Trophoblast cell (in vitro differentiated cells and primary cell): Measurements from ENCODE around the gene GAGE13.
A peak's percentile ranks its signal among the peaks of the same experiment; 100 is the strongest.
"Not testable (repeated sequence)": the region's sequence is repeated elsewhere in the genome, so short reads cannot be mapped to it uniquely, and the experiment has no call there.

Experiments
- DNase-seq, 2 donors: peaks; one replicate each; pipeline ENCODE4 v3.0.0-alpha.2; 2016
- H2AFZ ChIP-seq: 2 replicates; pipeline ENCODE4 v1.6.1; 2013; ENCODE audit warnings: low read length, moderate library complexity, mild to moderate bottlenecking; ENCODE audit not compliant: insufficient read depth, poor library complexity
- H2AK5ac ChIP-seq: 2 replicates; pipeline ENCODE4 v1.6.1; 2013; ENCODE audit warnings: mild to moderate bottlenecking, low read length
- H2BK120ac ChIP-seq: 2 replicates; pipeline ENCODE4 v1.6.1; 2013; ENCODE audit warnings: low read length, mild to moderate bottlenecking, moderate library complexity; ENCODE audit not compliant: insufficient read depth, poor library complexity
- H2BK12ac ChIP-seq: 2 replicates; pipeline ENCODE4 v1.6.1; 2013; ENCODE audit warnings: mild to moderate bottlenecking, low read length, moderate library complexity
- H2BK5ac ChIP-seq: 2 replicates; pipeline ENCODE4 v1.6.1; 2013; ENCODE audit warnings: low read length, low read depth, moderate library complexity, mild to moderate bottlenecking; ENCODE audit not compliant: poor library complexity
- H3K14ac ChIP-seq: 2 replicates; pipeline ENCODE4 v1.6.1; 2013; ENCODE audit warnings: mild to moderate bottlenecking, low read length
- H3K18ac ChIP-seq: 2 replicates; pipeline ENCODE4 v1.6.1; 2013; ENCODE audit warnings: mild to moderate bottlenecking, low read length
- H3K23ac ChIP-seq: 2 replicates; pipeline ENCODE4 v1.6.1; 2013; ENCODE audit warnings: low read length
- H3K27ac ChIP-seq: 2 replicates; pipeline ENCODE4 v1.5.1; 2013; ENCODE audit warnings: low read depth, mild to moderate bottlenecking, inconsistent platforms, low read length, moderate library complexity
- H3K27me3 ChIP-seq: 2 replicates; pipeline ENCODE4 v1.6.1; 2013; ENCODE audit warnings: inconsistent platforms, mild to moderate bottlenecking, low read length, moderate library complexity; ENCODE audit not compliant: insufficient read depth
- H3K36me3 ChIP-seq, 2 experiments: 1 replicate in 1 of 2; 2 replicates in 1 of 2; pipeline ENCODE4 v1.6.1; 2013; ENCODE audit warnings: low read length in 2 of 2, mild to moderate bottlenecking in 2 of 2, moderate library complexity in 1 of 2; ENCODE audit not compliant: insufficient read depth in 2 of 2, control insufficient read depth in 1 of 2
- H3K4ac ChIP-seq: 2 replicates; pipeline ENCODE4 v1.6.1; 2013; ENCODE audit warnings: low read depth, mild to moderate bottlenecking, low read length, moderate library complexity
- H3K4me1 ChIP-seq, 2 experiments: 1 replicate in 1 of 2; 2 replicates in 1 of 2; pipeline ENCODE4 v1.6.1; 2013; ENCODE audit warnings: low read length in 2 of 2, mild to moderate bottlenecking in 2 of 2, moderate library complexity in 1 of 2; ENCODE audit not compliant: insufficient read depth in 2 of 2, control insufficient read depth in 1 of 2
- H3K4me2 ChIP-seq: 2 replicates; pipeline ENCODE4 v1.6.1; 2013; ENCODE audit warnings: inconsistent platforms, mild to moderate bottlenecking, low read length, moderate library complexity
- H3K4me3 ChIP-seq: 2 replicates; pipeline ENCODE4 v1.5.1; 2013; ENCODE audit warnings: mild to moderate bottlenecking, low read depth, low read length, inconsistent platforms
- H3K79me1 ChIP-seq: one replicate; pipeline ENCODE4 v1.6.1; 2013; ENCODE audit warnings: low read length
- H3K79me2 ChIP-seq: 2 replicates; pipeline ENCODE4 v1.6.1; 2013; ENCODE audit warnings: low read length, mild to moderate bottlenecking; ENCODE audit not compliant: control insufficient read depth, insufficient read depth, poor library complexity
- H3K9ac ChIP-seq: 2 replicates; pipeline ENCODE4 v1.6.1; 2013; ENCODE audit warnings: mild to moderate bottlenecking, low read length
- H3K9me3 ChIP-seq: 2 replicates; pipeline ENCODE4 v1.6.1; 2013; ENCODE audit warnings: low read depth, mild to moderate bottlenecking, control low read depth, inconsistent platforms, low read length; ENCODE audit not compliant: insufficient read depth
- H4K12ac ChIP-seq: 2 replicates; pipeline ENCODE4 v1.6.1; 2013; ENCODE audit warnings: low read depth, mild to moderate bottlenecking, low read length, moderate library complexity
- H4K8ac ChIP-seq: 2 replicates; pipeline ENCODE4 v1.6.1; 2013; ENCODE audit warnings: low read depth, mild to moderate bottlenecking, low read length, moderate library complexity
- H4K91ac ChIP-seq: one replicate; pipeline ENCODE4 v1.6.1; 2013; ENCODE audit warnings: low read depth, mild to moderate bottlenecking, low read length, moderate library complexity
- WGBS: extraction: QIAGEN DNeasy Blood & Tissue Kit; methylation state at CpG from one replicate; pipeline ENCODE4 v1.1.7; 2013; ENCODE audit warnings: missing lambda C conversion rate; ENCODE audit not compliant: insufficient read length, insufficient coverage; ENCODE audit errors: extremely low coverage; 5-methylcytosine and 5-hydroxymethylcytosine counted together

The GAGE13 gene

DNA sequence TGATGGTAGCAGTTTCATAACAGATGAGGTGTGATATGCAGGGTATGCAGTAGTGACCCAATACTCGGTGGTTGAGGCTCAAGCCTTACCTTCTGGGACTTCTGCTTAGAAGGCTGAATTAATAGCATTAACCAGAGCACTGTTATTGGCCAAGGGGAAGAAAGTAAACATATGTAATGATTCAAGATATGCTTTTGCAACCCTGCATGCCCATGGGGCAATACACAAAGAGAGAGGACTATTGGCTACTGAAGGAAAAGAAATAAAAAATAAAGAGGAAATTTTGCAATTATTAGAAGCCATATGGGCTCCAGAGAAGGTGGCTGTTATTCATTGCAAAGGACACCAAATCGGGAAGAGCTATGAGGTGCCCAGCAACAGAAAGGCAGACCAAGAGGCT, 19.2 kb upstream of the GAGE13 start:
- no peak overlapping the region for H4K12ac ChIP-seq
- H3K4ac ChIP-seq = no peak overlapping the region
- H2AK5ac ChIP-seq = no peak overlapping the region
- no peaks in the 10 kb centered on the region for H3K9me3 ChIP-seq
- H2BK12ac ChIP-seq = no peak overlapping the region
- no peak overlapping the region for H3K14ac ChIP-seq
- no peaks in the 10 kb centered on the region for H3K27me3 ChIP-seq
- no peak overlapping the region for H3K18ac ChIP-seq
- peak in 1 of 2 donors; percentile 52 for DNase-seq
- no peaks in the 10 kb centered on the region for H3K36me3 ChIP-seq
- no peak overlapping the region for H3K9ac ChIP-seq
- H3K4me1 ChIP-seq = peaks cover 6 to 10% of the 10 kb centered on the region in 2 experiments
- H2BK5ac ChIP-seq = no peak overlapping the region
- peaks cover 7% of the 10 kb centered on the region for H3K79me1 ChIP-seq
- H4K8ac ChIP-seq = no peak overlapping the region
- no peak overlapping the region for H4K91ac ChIP-seq
- H3K4me3 ChIP-seq = no peak overlapping the region
- H3K4me2 ChIP-seq = no peak overlapping the region
- H3K27ac ChIP-seq = no peak overlapping the region
- no CpG with 5 or more reads among the region's 2 CpGs for WGBS
- H3K23ac ChIP-seq = no peak overlapping the region
- no peak overlapping the region for H2BK120ac ChIP-seq
- no peak overlapping the region for H2AFZ ChIP-seq
- peaks cover 3% of the 10 kb centered on the region for H3K79me2 ChIP-seq

GRCh38 chrX:49316085-49316484, 15.3 kb upstream of the GAGE13 start:
- H3K23ac ChIP-seq = no peak overlapping the region
- no peak overlapping the region for H3K4me2 ChIP-seq
- H3K18ac ChIP-seq = no peak overlapping the region
- no peak overlapping the region for H4K12ac ChIP-seq
- no peaks in the 10 kb centered on the region for H3K79me2 ChIP-seq
- no peaks in the 10 kb centered on the region for H3K9me3 ChIP-seq
- no peak overlapping the region for H3K4ac ChIP-seq
- H3K79me1 ChIP-seq = no peaks in the 10 kb centered on the region
- H2AFZ ChIP-seq = no peak overlapping the region
- no peak overlapping the region for H4K91ac ChIP-seq
- H3K36me3 ChIP-seq = no peaks in the 10 kb centered on the region
- H2BK5ac ChIP-seq = no peak overlapping the region
- no peak overlapping the region for H3K14ac ChIP-seq
- H3K9ac ChIP-seq = no peak overlapping the region
- H2BK12ac ChIP-seq = no peak overlapping the region
- no peak overlapping the region for H4K8ac ChIP-seq
- WGBS = no CpG with 5 or more reads among the region's 4 CpGs
- no peaks in the 10 kb centered on the region for H3K4me1 ChIP-seq
- no peak for DNase-seq
- no peaks in the 10 kb centered on the region for H3K27me3 ChIP-seq
- H2AK5ac ChIP-seq = no peak overlapping the region
- H2BK120ac ChIP-seq = no peak overlapping the region
- H3K27ac ChIP-seq = no peak overlapping the region
- no peak overlapping the region for H3K4me3 ChIP-seq

DNA sequence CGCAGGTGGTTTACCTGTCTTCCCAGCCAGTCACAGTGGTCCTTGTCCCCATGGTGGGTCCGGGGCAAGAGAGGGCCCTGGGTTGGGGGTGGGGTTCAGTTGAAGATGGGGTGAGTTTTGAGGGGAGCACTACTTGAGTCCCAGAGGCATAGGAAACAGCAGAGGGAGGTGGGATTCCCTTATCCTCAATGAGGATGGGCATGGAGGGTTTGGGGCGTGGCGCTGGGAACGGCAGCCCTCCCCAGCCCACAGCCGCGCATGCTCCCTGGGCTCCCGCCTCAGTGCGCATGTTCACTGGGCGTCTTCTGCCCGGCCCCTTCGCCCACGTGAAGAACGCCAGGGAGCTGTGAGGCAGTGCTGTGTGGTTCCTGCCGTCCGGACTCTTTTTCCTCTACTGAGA, 9.6 kb upstream of the GAGE13 start, which contains the start of gene GAGE12J:
Gene GAGE12J, plus strand, starts transcription at position 301 of the 400 bp plus-strand sequence. CDS start 1,157 bp downstream, outside the sequence.
- not testable (repeated sequence) for H3K4me2 ChIP-seq, H3K18ac ChIP-seq, H2BK12ac ChIP-seq, H3K4me3 ChIP-seq, H4K8ac ChIP-seq, H3K79me1 ChIP-seq, H3K23ac ChIP-seq, H3K36me3 ChIP-seq, H3K79me2 ChIP-seq, H2AK5ac ChIP-seq, H3K4me1 ChIP-seq, H4K12ac ChIP-seq, H3K9me3 ChIP-seq, H3K9ac ChIP-seq, H3K14ac ChIP-seq, H3K27me3 ChIP-seq, DNase-seq, H2AFZ ChIP-seq, H2BK5ac ChIP-seq, H4K91ac ChIP-seq, H2BK120ac ChIP-seq, H3K4ac ChIP-seq, H3K27ac ChIP-seq
- WGBS = no CpG with 5 or more reads among the region's 16 CpGs

GRCh38 chrX:49322266-49322665, 9.1 kb upstream of the GAGE13 start:
- not testable (repeated sequence) for H2BK5ac ChIP-seq, H4K8ac ChIP-seq, H4K12ac ChIP-seq, H3K9me3 ChIP-seq, H3K79me2 ChIP-seq, H2AK5ac ChIP-seq, H3K79me1 ChIP-seq, H3K27me3 ChIP-seq, H2BK120ac ChIP-seq, H3K4me1 ChIP-seq, H3K18ac ChIP-seq, H3K4ac ChIP-seq, H2AFZ ChIP-seq, H3K4me2 ChIP-seq, H2BK12ac ChIP-seq, H3K23ac ChIP-seq, H3K4me3 ChIP-seq, H3K9ac ChIP-seq, H4K91ac ChIP-seq, DNase-seq, H3K27ac ChIP-seq, H3K14ac ChIP-seq, H3K36me3 ChIP-seq
- no CpG with 5 or more reads among the region's 27 CpGs for WGBS
